Activated CD8-positive, alpha-beta memory T cell treated with anti-CD3 and anti-CD28 coated beads, Interleukin-2, amount 50 U/mL, for 48 hours (primary cell): Measurements from ENCODE around the gene RPH3AL.
"Not testable (repeated sequence)": the region's sequence is repeated elsewhere in the genome, so short reads cannot be mapped to it uniquely, and the experiment has no call there.

ENCODE experiments used
- DNase-seq: peaks from one replicate; pipeline ENCODE4 v3.0.0-alpha.2; 2020

Gene RPH3AL

GRCh38 chr17:279331-279730 is 73.3 kb downstream of the RPH3AL start:
- DNase-seq, result no peak

GRCh38 chr17:278676-279059 is 73.9 kb downstream of the RPH3AL start:
- no peak for DNase-seq

- DNase-seq, result no peak
Measured at GRCh38 chr17:278055-278675, 74.4 kb downstream of the RPH3AL start.

GRCh38 chr17:274902-275301 is 77.7 kb downstream of the RPH3AL start:
- DNase-seq, result no peak

- DNase-seq, result no peak
Measured at GRCh38 chr17:273981-274832, 78.4 kb downstream of the RPH3AL start.

- not testable (repeated sequence) for DNase-seq
Measured at GRCh38 chr17:272856-273255, 79.8 kb downstream of the RPH3AL start.

- DNase-seq, result not testable (repeated sequence)
Measured at GRCh38 chr17:271928-272623, 80.5 kb downstream of the RPH3AL start.

GRCh38 chr17:269616-270514 is 82.7 kb downstream of the RPH3AL start:
- no peak for DNase-seq

- DNase-seq, result no peak
Measured at GRCh38 chr17:266701-267667, 85.6 kb downstream of the RPH3AL start.

GRCh38 chr17:266219-266618 is 86.4 kb downstream of the RPH3AL start:
- no peak for DNase-seq

- DNase-seq, result no peak
Measured at GRCh38 chr17:265718-266117, 86.9 kb downstream of the RPH3AL start.

- DNase-seq, result peak; percentile 17
Measured at GRCh38 chr17:263773-264172, 88.8 kb downstream of the RPH3AL start.

GRCh38 chr17:263271-263670 is 89.3 kb downstream of the RPH3AL start:
- peak; percentile 6 for DNase-seq

GRCh38 chr17:261635-262034 is 91.0 kb downstream of the RPH3AL start:
- no peak for DNase-seq

- no peak for DNase-seq
Measured at GRCh38 chr17:260944-261343, 91.7 kb downstream of the RPH3AL start.

GRCh38 chr17:260031-260791 is 92.4 kb downstream of the RPH3AL start:
- DNase-seq, result no peak

- DNase-seq, result no peak
Measured at GRCh38 chr17:259341-259976, 93.1 kb downstream of the RPH3AL start.

- no peak for DNase-seq
Measured at GRCh38 chr17:258906-259305, 93.7 kb downstream of the RPH3AL start.

- no peak for DNase-seq
Measured at GRCh38 chr17:258045-258734, 94.4 kb downstream of the RPH3AL start.
